Tibial nerve (tissue), 4 donors: ENCODE measurements around the gene CARMIL1. TPM values are rescaled to one million over a fixed set of nuclear protein-coding genes. Genes with fewer than 3 reads are reported as not detected.

Experiments
- DNase-seq, 2 donors: peaks; one replicate each; pipeline ENCODE4 v3.0.0-alpha.2; 2019; ENCODE audit warnings: low spot score in 2 of 2
- H3K27ac ChIP-seq, 4 donors: fragments of 200-600 bp; sonication (generic) in 3 of 4; one replicate each; pipeline ENCODE4 v1.5.1; 2017 to 2019; ENCODE audit warnings: mild to moderate bottlenecking in 1 of 4
- H3K27me3 ChIP-seq, 2 donors: fragments of 200-600 bp; sonication (generic) in 1 of 2; one replicate each; pipeline versions ENCODE4 v1.5.1 to v1.6.0; 2017 to 2019
- H3K36me3 ChIP-seq, 3 donors: fragments of 200-600 bp; sonication (generic); one replicate each; pipeline ENCODE4 v1.5.1; 2018 to 2019
- H3K4me1 ChIP-seq, 4 donors: fragments of 200-600 bp; sonication (generic) in 3 of 4; one replicate each; pipeline ENCODE4 v1.5.1; 2017 to 2019
- H3K4me3 ChIP-seq, 4 donors: fragments of 200-600 bp; sonication (generic) in 3 of 4; one replicate each; pipeline ENCODE4 v1.5.1; 2017 to 2019; ENCODE audit warnings: mild to moderate bottlenecking in 1 of 4, moderate library complexity in 1 of 4
- H3K9me3 ChIP-seq, 4 donors: fragments of 200-600 bp; sonication (generic) in 3 of 4; one replicate each; pipeline ENCODE4 v1.5.1; 2017 to 2019
- CTCF ChIP-seq, 5 experiments: fragments of 200-600 bp in 3 of 5; fragments of 450-650 bp in 2 of 5; sonication (generic) in 3 of 5; IDR thresholded peaks; one replicate each; pipeline ENCODE4 v1.5.1; 2016 to 2019; ENCODE audit warnings: antibody characterized with exemption in 5 of 5, mild to moderate bottlenecking in 3 of 5, moderate library complexity in 2 of 5
- EP300 ChIP-seq, 2 donors: sonication (generic); formaldehyde crosslinking; IDR thresholded peaks; one replicate each; pipeline ENCODE4 v1.6.1; 2017; ENCODE audit warnings: antibody characterized with exemption in 2 of 2, mild to moderate bottlenecking in 1 of 2
- POLR2A ChIP-seq, 2 donors: fragments of 450-650 bp; IDR thresholded peaks; one replicate each; pipeline ENCODE4 v1.6.1; 2017; ENCODE audit warnings: antibody characterized with exemption in 2 of 2, mild to moderate bottlenecking in 2 of 2, moderate library complexity in 2 of 2
- WGBS, 2 donors: methylation state at CpG; one replicate each; pipeline ENCODE4 v1.1.5; 2018; 5-methylcytosine and 5-hydroxymethylcytosine counted together
- total RNA-seq, 4 donors: library from RNA; depleted of rRNA; stranded (reverse); fragments of >200 nt; gene quantifications; one replicate each; pipeline ENCODE4 v1.1.0, GENCODE V29; 2016

CARMIL1 gene
- total RNA-seq, 4 donors from 2014 or later = 29.1 to 43.5 (median 34.1) TPM

GRCh38 chr6:25352285-25352684 lies 73.1 kb downstream of the CARMIL1 start:
- no peak for DNase-seq
- Histone ChIP-seq H3K36me3 (no peaks in the 10 kb centered on the region), H3K4me1 (peaks cover 0 to 4% (median 2%) of the 10 kb centered on the region in 4 donors), H3K9me3 (no peaks in the 10 kb centered on the region), H3K4me3 (no peak overlapping the region), H3K27me3 (no peaks in the 10 kb centered on the region), H3K27ac (no peak overlapping the region)
- WGBS, 2 donors = 78 to 88% methylated on average over 2 of the region's 2 CpGs
- TF ChIP-seq CTCF (IDR thresholded peaks at IDR 0.05) = no peak
- no peak for TF ChIP-seq POLR2A (IDR thresholded peaks at IDR 0.05)
- TF ChIP-seq EP300 (IDR thresholded peaks at IDR 0.05) = no peak

GRCh38 chr6:25354078-25354932 lies 75.1 kb downstream of the CARMIL1 start:
- Histone ChIP-seq H3K36me3 (no peaks in the 10 kb centered on the region), H3K4me3 (no peak overlapping the region), H3K27ac (no peak overlapping the region), H3K27me3 (no peaks in the 10 kb centered on the region), H3K4me1 (peaks cover 0 to 12% (median 2%) of the 10 kb centered on the region in 4 donors), H3K9me3 (no peaks in the 10 kb centered on the region)
- TF ChIP-seq POLR2A (IDR thresholded peaks at IDR 0.05) (no peak), EP300 (IDR thresholded peaks at IDR 0.05) (no peak), CTCF (IDR thresholded peaks at IDR 0.05) (no peak)
- 66 to 70% methylated on average over 5 of the region's 5 CpGs for WGBS, 2 donors
- no peak for DNase-seq

- H3K27ac ChIP-seq = peak overlapping the region in 2 of 4 donors; percentile 73 to 81
- H3K36me3 ChIP-seq = no peaks in the 10 kb centered on the region
- no peak overlapping the region for H3K4me3 ChIP-seq
- TF ChIP-seq POLR2A (IDR thresholded peaks at IDR 0.05) = no peak
- peak in 1 of 2 donors; percentile 65 for TF ChIP-seq EP300 (IDR thresholded peaks at IDR 0.05)
- WGBS, 2 donors = 22 to 28% methylated on average over 6 of the region's 6 CpGs
- peaks cover 0 to 34% (median 6%) of the 10 kb centered on the region in 4 donors for H3K4me1 ChIP-seq
- no peaks in the 10 kb centered on the region for H3K9me3 ChIP-seq
- DNase-seq = peak in 1 of 2 donors; percentile 36
- no peaks in the 10 kb centered on the region for H3K27me3 ChIP-seq
These were observed 80.2 kb downstream of the CARMIL1 start for GRCh38 chr6:25359191-25359861.

- Histone ChIP-seq H3K36me3 (no peaks in the 10 kb centered on the region), H3K9me3 (no peaks in the 10 kb centered on the region), H3K27ac (peak overlapping the region in 2 of 4 donors; percentile 29 to 81), H3K4me1 (peaks cover 0 to 34% (median 6%) of the 10 kb centered on the region in 4 donors), H3K27me3 (no peaks in the 10 kb centered on the region), H3K4me3 (no peak overlapping the region)
- DNase-seq = no peak
- TF ChIP-seq EP300 (IDR thresholded peaks at IDR 0.05) = no peak
- no peak for TF ChIP-seq CTCF (IDR thresholded peaks at IDR 0.05)
- no peak for TF ChIP-seq POLR2A (IDR thresholded peaks at IDR 0.05)
- WGBS, 2 donors = 37 to 42% methylated on average over 2 of the region's 2 CpGs
These were observed 80.7 kb downstream of the CARMIL1 start for GRCh38 chr6:25359891-25360290.

- peaks cover 0 to 37% (median 6%) of the 10 kb centered on the region in 4 donors for H3K4me1 ChIP-seq
- H3K4me3 ChIP-seq = no peak overlapping the region
- TF ChIP-seq POLR2A (IDR thresholded peaks at IDR 0.05) = no peak
- TF ChIP-seq CTCF (IDR thresholded peaks at IDR 0.05) = no peak
- TF ChIP-seq EP300 (IDR thresholded peaks at IDR 0.05) = no peak
- H3K9me3 ChIP-seq = no peaks in the 10 kb centered on the region
- H3K27me3 ChIP-seq = no peaks in the 10 kb centered on the region
- no peaks in the 10 kb centered on the region for H3K36me3 ChIP-seq
- peak overlapping the region in 1 of 4 donors; percentile 29 for H3K27ac ChIP-seq
- 11 to 28% methylated on average over 1 of the region's 1 CpG for WGBS, 2 donors
- DNase-seq = no peak
These were observed 81.4 kb downstream of the CARMIL1 start for GRCh38 chr6:25360621-25361020.
